Transverse colon (tissue), 4 donors: ENCODE measurements around the gene UBXN10. TPM values are rescaled to one million over a fixed set of nuclear protein-coding genes. Genes with fewer than 3 reads are reported as not detected.

Experiments used
- DNase-seq: peaks from one replicate; pipeline ENCODE4 v3.0.0-alpha.2; 2019
- H3K27ac ChIP-seq, 4 donors: fragments of 200-600 bp; sonication (generic); 2 replicates each; pipeline ENCODE4 v1.5.1; 2016 to 2018; ENCODE audit warnings: inconsistent platforms in 4 of 4
- H3K27me3 ChIP-seq: fragments of 200-600 bp; sonication (generic); 2 replicates; pipeline ENCODE4 v1.5.1; 2017; ENCODE audit warnings: inconsistent platforms
- H3K36me3 ChIP-seq, 4 donors: fragments of 200-600 bp; sonication (generic); 2 replicates each; pipeline ENCODE4 v1.5.1; 2017 to 2019; ENCODE audit warnings: inconsistent platforms in 4 of 4
- H3K4me1 ChIP-seq, 4 donors: fragments of 200-600 bp; sonication (generic); 2 replicates each; pipeline ENCODE4 v1.5.1; 2017 to 2020; ENCODE audit warnings: inconsistent platforms in 4 of 4
- H3K4me3 ChIP-seq, 4 donors: fragments of 200-600 bp; sonication (generic); 1 replicate in 1 of 4; 2 replicates in 3 of 4; pipeline versions ENCODE4 v1.5.1 to v1.6.1; 2017 to 2019; ENCODE audit warnings: inconsistent platforms in 4 of 4
- H3K9me3 ChIP-seq, 2 donors: fragments of 200-600 bp; sonication (generic); 2 replicates each; pipeline ENCODE4 v1.5.1; 2017 to 2019; ENCODE audit warnings: inconsistent platforms in 2 of 2
- CTCF ChIP-seq, 5 experiments: fragments of 200-600 bp in 3 of 5; fragments of 450-650 bp in 2 of 5; sonication (generic) in 3 of 5; IDR thresholded peaks; 1 replicate in 2 of 5; 2 replicates in 3 of 5; pipeline ENCODE4 v1.5.1; 2016 to 2017; ENCODE audit warnings: antibody characterized with exemption in 5 of 5, inconsistent platforms in 3 of 5, mild to moderate bottlenecking in 2 of 5, moderate library complexity in 1 of 5
- EP300 ChIP-seq: sonication (generic); formaldehyde crosslinking; IDR thresholded peaks from one replicate; pipeline ENCODE4 v1.6.1; 2017; ENCODE audit warnings: antibody characterized with exemption, low read depth
- POLR2A ChIP-seq: fragments of 450-650 bp; IDR thresholded peaks from one replicate; pipeline ENCODE4 v1.6.1; 2016; ENCODE audit warnings: antibody characterized with exemption, mild to moderate bottlenecking, moderate library complexity
- POLR2AphosphoS5 ChIP-seq, 3 donors: sonication (generic); formaldehyde crosslinking; IDR thresholded peaks; one replicate each; pipeline ENCODE4 v1.6.1; 2016; ENCODE audit warnings: antibody characterized with exemption in 3 of 3
- WGBS, 2 donors: methylation state at CpG; one replicate each; pipeline ENCODE4 v1.1.5; 2018; ENCODE audit warnings: low coverage in 1 of 2; 5-methylcytosine and 5-hydroxymethylcytosine counted together
- in situ Hi-C, 4 donors: fragments of 200-750 bp; cut with MboI; loops; one replicate each; pipeline versions ENCODE4 v1.15.0 to v1.15.1; 2017; ENCODE audit warnings: low sequenced_read_pairs in 3 of 4, low pct_ligation_motif_present in 1 of 4, low pct_unique_long_range_greater_than_20kb in 1 of 4
- intact Hi-C: fragments of 100-400 bp; cut with DNase I; formaldehyde crosslinking; loops from one replicate; pipeline ENCODE4 v1.15.1; 2023; ENCODE audit warnings: low total_unique reads
- total RNA-seq, 4 donors: library from RNA; depleted of rRNA; stranded (reverse); fragments of >200 nt; gene quantifications; one replicate each; pipeline ENCODE4 v1.1.0, GENCODE V29; 2016

Gene UBXN10
- total RNA-seq, 4 donors from 2014 or later = 4.3 to 15.3 (median 5.8) TPM

DNA sequence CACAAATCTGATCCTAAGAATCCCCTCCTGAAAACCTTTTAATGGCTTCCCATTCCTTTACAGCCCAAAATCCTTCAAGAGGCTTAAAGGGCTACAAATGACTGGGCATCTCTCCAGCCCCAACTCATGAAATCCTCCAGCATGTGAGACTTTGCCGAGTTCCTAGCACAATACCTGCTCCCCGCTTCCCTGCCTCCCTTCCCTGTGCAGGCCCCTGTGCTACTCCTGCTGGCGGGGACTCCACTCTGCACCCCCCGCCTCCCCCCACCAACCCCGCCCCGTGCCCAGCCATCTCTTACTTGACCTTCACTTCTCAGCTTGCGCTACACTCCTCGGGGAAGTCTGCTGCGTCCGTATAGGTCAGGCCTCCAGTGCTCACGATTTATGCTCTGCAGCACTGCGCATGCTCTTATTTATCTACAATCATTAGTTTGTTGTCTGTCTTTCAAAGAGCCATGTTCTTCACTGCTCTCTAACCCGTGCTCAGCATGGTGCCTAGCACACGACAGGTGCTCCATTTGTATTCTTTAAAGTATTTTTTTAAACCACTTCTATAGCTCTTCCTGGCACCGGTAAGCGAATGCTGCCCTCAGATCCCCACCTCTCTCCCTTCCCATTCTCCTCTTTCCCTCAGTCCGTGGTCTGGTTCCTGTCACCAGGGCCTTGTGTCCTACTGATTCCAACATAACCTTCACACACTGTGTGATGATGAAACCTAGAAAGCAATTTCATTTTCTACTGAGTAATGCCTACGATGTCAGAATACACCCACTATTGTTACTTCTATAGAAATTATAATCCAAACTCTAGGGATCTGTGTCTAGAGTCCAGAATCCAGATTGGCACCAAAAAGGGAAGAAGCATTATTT is 37.9 kb downstream of the UBXN10 start:
- no peaks in the 10 kb centered on the region for H3K4me1 ChIP-seq
- no peak overlapping the region for H3K27ac ChIP-seq
- in situ Hi-C loops = no loop called here
- WGBS, 2 donors = 41 to 60% methylated on average over 9 to 18 of the region's 18 CpGs
- peaks cover 14% of the 10 kb centered on the region for H3K27me3 ChIP-seq
- no peak overlapping the region for H3K4me3 ChIP-seq
- no peaks in the 10 kb centered on the region for H3K36me3 ChIP-seq
- no peaks in the 10 kb centered on the region for H3K9me3 ChIP-seq
- intact Hi-C loops = no loop called here
- no peak for DNase-seq
- TF ChIP-seq POLR2AphosphoS5 (IDR thresholded peaks at IDR 0.05) = no peak
- TF ChIP-seq POLR2A = no peak
- TF ChIP-seq CTCF (IDR thresholded peaks at IDR 0.05) = no peak
- no peak for TF ChIP-seq EP300

DNA sequence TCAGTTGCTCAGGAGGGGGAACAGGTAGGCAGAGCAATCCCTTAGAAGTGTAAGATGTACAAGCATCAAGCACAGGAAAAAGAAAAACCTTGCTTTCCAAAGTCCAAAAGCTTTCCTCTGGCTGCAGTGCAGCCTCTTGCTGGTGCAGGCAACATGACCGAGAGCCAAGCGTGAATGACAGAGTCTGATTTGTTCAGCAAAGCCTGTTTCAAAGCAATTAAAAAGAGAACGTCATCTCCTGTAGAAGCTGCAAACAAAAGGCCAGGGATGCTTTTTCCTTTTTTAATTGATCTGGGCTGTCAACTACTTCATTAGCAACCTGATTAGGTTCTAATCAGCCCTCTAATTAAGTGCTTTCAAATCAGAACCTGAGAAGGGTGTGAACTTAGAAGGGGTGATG is 38.6 kb downstream of the UBXN10 start:
- intact Hi-C loops (no loop called here), in situ Hi-C loops (no loop called here)
- H3K27me3 ChIP-seq = peaks cover 14% of the 10 kb centered on the region
- H3K9me3 ChIP-seq = no peaks in the 10 kb centered on the region
- H3K4me1 ChIP-seq = no peaks in the 10 kb centered on the region
- H3K36me3 ChIP-seq = no peaks in the 10 kb centered on the region
- DNase-seq = no peak
- no peak for TF ChIP-seq POLR2AphosphoS5 (IDR thresholded peaks at IDR 0.05)
- no peak for TF ChIP-seq CTCF (IDR thresholded peaks at IDR 0.05)
- no peak for TF ChIP-seq EP300
- no peak for TF ChIP-seq POLR2A
- H3K27ac ChIP-seq = no peak overlapping the region
- H3K4me3 ChIP-seq = no peak overlapping the region
- WGBS, 2 donors = 10 to 42% methylated on average over 2 to 3 of the region's 3 CpGs

GRCh38 chr1:20227704-20228103 is 41.8 kb downstream of the UBXN10 start:
- Histone ChIP-seq H3K4me1 (peaks cover 0 to under 1% (median 0%) of the 10 kb centered on the region in 4 donors), H3K36me3 (no peaks in the 10 kb centered on the region), H3K4me3 (no peak overlapping the region), H3K27ac (no peak overlapping the region), H3K27me3 (peaks cover 12% of the 10 kb centered on the region), H3K9me3 (no peaks in the 10 kb centered on the region)
- WGBS, 2 donors = 71 to 79% methylated on average over 4 of the region's 4 CpGs
- DNase-seq = no peak
- in situ Hi-C loops (no loop called here), intact Hi-C loops (no loop called here)
- no peak for TF ChIP-seq POLR2AphosphoS5 (IDR thresholded peaks at IDR 0.05)
- TF ChIP-seq CTCF (IDR thresholded peaks at IDR 0.05) = no peak
- TF ChIP-seq POLR2A = no peak
- no peak for TF ChIP-seq EP300

GRCh38 chr1:20228314-20228825 is 42.5 kb downstream of the UBXN10 start:
- in situ Hi-C loops (no loop called here), intact Hi-C loops (no loop called here)
- Histone ChIP-seq H3K27ac (no peak overlapping the region), H3K4me1 (peaks cover 0 to 7% (median 2%) of the 10 kb centered on the region in 4 donors), H3K9me3 (no peaks in the 10 kb centered on the region), H3K4me3 (no peak overlapping the region), H3K36me3 (no peaks in the 10 kb centered on the region), H3K27me3 (peaks cover 13% of the 10 kb centered on the region)
- DNase-seq = no peak
- 81% methylated on average over 11 of the region's 11 CpGs; no CpG with 5 or more reads in 1 of the 2 donors for WGBS, 2 donors
- TF ChIP-seq POLR2AphosphoS5 (IDR thresholded peaks at IDR 0.05) (no peak), POLR2A (no peak), EP300 (no peak), CTCF (IDR thresholded peaks at IDR 0.05) (no peak)
